ENCODE results near the gene POU6F1.

Gene POU6F1

GRCh38 chr12:51240971-51241370, 23.1 kb upstream of the POU6F1 start (continued):
- no peak for TF ChIP-seq CREB5 (CRISPR knock-in tag; IDR thresholded peaks at IDR 0.05; ENCODE audit: low read depth)

GRCh38 chr12:51238510-51239334, 20.9 kb upstream of the POU6F1 start, which contains the start of gene DAZAP2:
TSS of gene DAZAP2 (plus strand) at chr12:51238826. CDS start at chr12:51238908, 82 bp downstream.
- peak; percentile 99 for ATAC-seq
- no peak for TF ChIP-seq ZFP30 (CRISPR knock-in tag; IDR thresholded peaks at IDR 0.05)
- TF ChIP-seq PATZ1 (CRISPR knock-in tag; IDR thresholded peaks at IDR 0.05; ENCODE audit: borderline replicate concordance): peak; percentile 74; the same call in 1 of the 2 replicates

- peak; percentile 8; the same call in 1 of the 3 replicates for ATAC-seq
- no peak for TF ChIP-seq TOX (CRISPR knock-in tag; IDR thresholded peaks at IDR 0.05; ENCODE audit: borderline replicate concordance)
- TF ChIP-seq POU6F1 (CRISPR knock-in tag; IDR thresholded peaks at IDR 0.05; ENCODE audit: borderline replicate concordance, low read depth): no peak
- TF ChIP-seq ZNF70 (CRISPR knock-in tag; IDR thresholded peaks at IDR 0.05): no peak
- TF ChIP-seq TCF4 (CRISPR knock-in tag; IDR thresholded peaks at IDR 0.05; ENCODE audit: borderline replicate concordance): no peak
Observed at GRCh38 chr12:51238037-51238509, 20.2 kb upstream of the POU6F1 start.

- no peak for ATAC-seq
- TF ChIP-seq TCF4 (CRISPR knock-in tag; IDR thresholded peaks at IDR 0.05; ENCODE audit: borderline replicate concordance): no peak
- no peak for TF ChIP-seq CSRNP3 (CRISPR knock-in tag; IDR thresholded peaks at IDR 0.05)
- no peak for TF ChIP-seq RARB (CRISPR knock-in tag; IDR thresholded peaks at IDR 0.05)
- TF ChIP-seq ZFP3 (CRISPR knock-in tag; IDR thresholded peaks at IDR 0.05): no peak
- TF ChIP-seq GLIS3 (CRISPR knock-in tag; IDR thresholded peaks at IDR 0.05): no peak
- TF ChIP-seq ISL1 (CRISPR knock-in tag; IDR thresholded peaks at IDR 0.05): no peak
- TF ChIP-seq ZC3H10 (CRISPR knock-in tag; IDR thresholded peaks at IDR 0.05): no peak
- no peak for TF ChIP-seq ZNF565 (CRISPR knock-in tag; conservative IDR thresholded peaks at IDR 0.05; ENCODE audit: low read depth)
- TF ChIP-seq BACH2 (CRISPR knock-in tag; IDR thresholded peaks at IDR 0.05; ENCODE audit: borderline replicate concordance): no peak
- TF ChIP-seq PPARA (CRISPR knock-in tag; IDR thresholded peaks at IDR 0.05; ENCODE audit: borderline replicate concordance): no peak
- TF ChIP-seq SNAI2 (CRISPR knock-in tag; IDR thresholded peaks at IDR 0.05): no peak
- no peak for TF ChIP-seq ZFP30 (CRISPR knock-in tag; IDR thresholded peaks at IDR 0.05)
- TF ChIP-seq OSR1 (CRISPR knock-in tag; IDR thresholded peaks at IDR 0.05): no peak
Observed at GRCh38 chr12:51234530-51234929, 16.7 kb upstream of the POU6F1 start.

- no peak for ATAC-seq
- no peak for TF ChIP-seq GLIS3 (CRISPR knock-in tag; IDR thresholded peaks at IDR 0.05)
- TF ChIP-seq RARB (CRISPR knock-in tag; IDR thresholded peaks at IDR 0.05): no peak
- no peak for TF ChIP-seq ISL1 (CRISPR knock-in tag; IDR thresholded peaks at IDR 0.05)
- TF ChIP-seq OSR1 (CRISPR knock-in tag; IDR thresholded peaks at IDR 0.05): no peak
- TF ChIP-seq CSRNP3 (CRISPR knock-in tag; IDR thresholded peaks at IDR 0.05): no peak
- no peak for TF ChIP-seq BACH2 (CRISPR knock-in tag; IDR thresholded peaks at IDR 0.05; ENCODE audit: borderline replicate concordance)
Observed at GRCh38 chr12:51232642-51233041, 14.8 kb upstream of the POU6F1 start.
